ENCODE results near the gene ZNF724. TPM values are rescaled to one million over a fixed set of nuclear protein-coding genes. Genes with fewer than 3 reads are reported as not detected.
A peak's percentile ranks its signal among the peaks of the same experiment; 100 is the strongest.

The ZNF724 gene
- total and polyA plus RNA-seq, 2 of the 13 experiments (the other 11 are each of a cell fraction or from before 2014, with no cell fraction given), result 1.5 to 15.0 TPM

DNA sequence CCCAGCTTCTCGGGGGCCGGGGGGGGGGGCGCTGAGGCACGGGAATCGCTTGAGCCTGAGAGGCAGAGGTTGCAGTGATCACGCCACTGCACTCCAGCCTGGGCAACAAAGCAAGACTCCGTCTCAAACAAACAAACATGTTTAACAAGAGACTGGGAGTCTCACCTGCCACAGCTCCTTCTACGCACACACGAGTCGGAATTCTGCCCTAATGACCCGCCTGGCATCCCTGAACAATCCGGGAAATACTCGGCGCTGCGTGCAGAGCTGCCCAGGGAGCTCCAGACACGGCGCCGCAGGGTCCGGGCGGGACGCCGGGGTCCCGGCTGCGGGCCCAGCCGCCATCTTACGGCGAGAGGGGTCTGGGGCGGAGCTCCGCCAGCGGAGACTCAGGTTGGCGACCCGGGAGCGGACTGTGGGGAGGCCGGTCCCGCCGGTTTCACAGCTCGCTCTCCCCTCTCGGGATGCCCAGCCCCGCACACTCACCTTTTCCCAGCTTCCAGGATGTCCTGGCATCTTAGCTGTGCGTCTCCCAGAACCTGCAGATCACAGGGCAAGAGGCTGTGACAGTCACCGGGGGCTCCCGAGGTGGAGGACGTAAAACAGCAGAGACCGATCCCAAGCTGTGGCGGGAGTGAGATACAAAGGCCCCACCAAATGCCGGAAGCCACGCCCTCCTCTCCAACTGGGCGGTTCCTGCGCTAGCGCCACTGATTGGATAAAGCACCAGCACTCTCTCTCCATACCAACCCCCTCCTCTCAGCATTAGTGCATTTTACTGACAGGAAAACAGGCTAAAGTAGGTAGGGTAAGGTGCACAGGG lies 23.6 kb upstream of the ZNF724 start (continued):
- TF ChIP-seq, protein P1, sequence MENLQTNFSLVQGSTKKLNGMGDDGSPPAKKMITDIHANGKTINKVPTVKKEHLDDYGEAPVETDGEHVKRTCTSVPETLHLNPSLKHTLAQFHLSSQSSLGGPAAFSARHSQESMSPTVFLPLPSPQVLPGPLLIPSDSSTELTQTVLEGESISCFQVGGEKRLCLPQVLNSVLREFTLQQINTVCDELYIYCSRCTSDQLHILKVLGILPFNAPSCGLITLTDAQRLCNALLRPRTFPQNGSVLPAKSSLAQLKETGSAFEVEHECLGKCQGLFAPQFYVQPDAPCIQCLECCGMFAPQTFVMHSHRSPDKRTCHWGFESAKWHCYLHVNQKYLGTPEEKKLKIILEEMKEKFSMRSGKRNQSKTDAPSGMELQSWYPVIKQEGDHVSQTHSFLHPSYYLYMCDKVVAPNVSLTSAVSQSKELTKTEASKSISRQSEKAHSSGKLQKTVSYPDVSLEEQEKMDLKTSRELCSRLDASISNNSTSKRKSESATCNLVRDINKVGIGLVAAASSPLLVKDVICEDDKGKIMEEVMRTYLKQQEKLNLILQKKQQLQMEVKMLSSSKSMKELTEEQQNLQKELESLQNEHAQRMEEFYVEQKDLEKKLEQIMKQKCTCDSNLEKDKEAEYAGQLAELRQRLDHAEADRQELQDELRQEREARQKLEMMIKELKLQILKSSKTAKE (CRISPR knock-in tag; IDR thresholded peaks at IDR 0.05; ENCODE audit: borderline replicate concordance), result no peak
- TF ChIP-seq, protein P2, sequence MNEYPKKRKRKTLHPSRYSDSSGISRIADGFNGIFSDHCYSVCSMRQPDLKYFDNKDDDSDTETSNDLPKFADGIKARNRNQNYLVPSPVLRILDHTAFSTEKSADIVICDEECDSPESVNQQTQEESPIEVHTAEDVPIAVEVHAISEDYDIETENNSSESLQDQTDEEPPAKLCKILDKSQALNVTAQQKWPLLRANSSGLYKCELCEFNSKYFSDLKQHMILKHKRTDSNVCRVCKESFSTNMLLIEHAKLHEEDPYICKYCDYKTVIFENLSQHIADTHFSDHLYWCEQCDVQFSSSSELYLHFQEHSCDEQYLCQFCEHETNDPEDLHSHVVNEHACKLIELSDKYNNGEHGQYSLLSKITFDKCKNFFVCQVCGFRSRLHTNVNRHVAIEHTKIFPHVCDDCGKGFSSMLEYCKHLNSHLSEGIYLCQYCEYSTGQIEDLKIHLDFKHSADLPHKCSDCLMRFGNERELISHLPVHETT (CRISPR knock-in tag; conservative IDR thresholded peaks at IDR 0.05), result no peak
- TF ChIP-seq ZNF816 (CRISPR knock-in tag; IDR thresholded peaks at IDR 0.05; ENCODE audit: borderline replicate concordance), result no peak
- no peak for TF ChIP-seq ATF7 (IDR thresholded peaks at IDR 0.05)
- peak; percentile 50; the same call in 1 of the 2 replicates for TF ChIP-seq ATF7 (CRISPR knock-in tag; IDR thresholded peaks at IDR 0.05)
- TF ChIP-seq ZBTB20 (CRISPR knock-in tag; IDR thresholded peaks at IDR 0.05; ENCODE audit: borderline replicate concordance, low read depth), result peak; percentile 41; the same call in 1 of the 2 replicates
- no peak for TF ChIP-seq SOX13 (IDR thresholded peaks at IDR 0.05)
- no peak for TF ChIP-seq SOX13 (CRISPR knock-in tag; conservative IDR thresholded peaks at IDR 0.05 in 1 of 2, IDR thresholded peaks at IDR 0.05 in 1 of 2)
- 0 out of 2 replicates have a peak, but pooled peaks have one; percentile 23 for TF ChIP-seq ZNF446 (CRISPR knock-in tag; IDR thresholded peaks at IDR 0.05)
- TF ChIP-seq, protein P3, sequence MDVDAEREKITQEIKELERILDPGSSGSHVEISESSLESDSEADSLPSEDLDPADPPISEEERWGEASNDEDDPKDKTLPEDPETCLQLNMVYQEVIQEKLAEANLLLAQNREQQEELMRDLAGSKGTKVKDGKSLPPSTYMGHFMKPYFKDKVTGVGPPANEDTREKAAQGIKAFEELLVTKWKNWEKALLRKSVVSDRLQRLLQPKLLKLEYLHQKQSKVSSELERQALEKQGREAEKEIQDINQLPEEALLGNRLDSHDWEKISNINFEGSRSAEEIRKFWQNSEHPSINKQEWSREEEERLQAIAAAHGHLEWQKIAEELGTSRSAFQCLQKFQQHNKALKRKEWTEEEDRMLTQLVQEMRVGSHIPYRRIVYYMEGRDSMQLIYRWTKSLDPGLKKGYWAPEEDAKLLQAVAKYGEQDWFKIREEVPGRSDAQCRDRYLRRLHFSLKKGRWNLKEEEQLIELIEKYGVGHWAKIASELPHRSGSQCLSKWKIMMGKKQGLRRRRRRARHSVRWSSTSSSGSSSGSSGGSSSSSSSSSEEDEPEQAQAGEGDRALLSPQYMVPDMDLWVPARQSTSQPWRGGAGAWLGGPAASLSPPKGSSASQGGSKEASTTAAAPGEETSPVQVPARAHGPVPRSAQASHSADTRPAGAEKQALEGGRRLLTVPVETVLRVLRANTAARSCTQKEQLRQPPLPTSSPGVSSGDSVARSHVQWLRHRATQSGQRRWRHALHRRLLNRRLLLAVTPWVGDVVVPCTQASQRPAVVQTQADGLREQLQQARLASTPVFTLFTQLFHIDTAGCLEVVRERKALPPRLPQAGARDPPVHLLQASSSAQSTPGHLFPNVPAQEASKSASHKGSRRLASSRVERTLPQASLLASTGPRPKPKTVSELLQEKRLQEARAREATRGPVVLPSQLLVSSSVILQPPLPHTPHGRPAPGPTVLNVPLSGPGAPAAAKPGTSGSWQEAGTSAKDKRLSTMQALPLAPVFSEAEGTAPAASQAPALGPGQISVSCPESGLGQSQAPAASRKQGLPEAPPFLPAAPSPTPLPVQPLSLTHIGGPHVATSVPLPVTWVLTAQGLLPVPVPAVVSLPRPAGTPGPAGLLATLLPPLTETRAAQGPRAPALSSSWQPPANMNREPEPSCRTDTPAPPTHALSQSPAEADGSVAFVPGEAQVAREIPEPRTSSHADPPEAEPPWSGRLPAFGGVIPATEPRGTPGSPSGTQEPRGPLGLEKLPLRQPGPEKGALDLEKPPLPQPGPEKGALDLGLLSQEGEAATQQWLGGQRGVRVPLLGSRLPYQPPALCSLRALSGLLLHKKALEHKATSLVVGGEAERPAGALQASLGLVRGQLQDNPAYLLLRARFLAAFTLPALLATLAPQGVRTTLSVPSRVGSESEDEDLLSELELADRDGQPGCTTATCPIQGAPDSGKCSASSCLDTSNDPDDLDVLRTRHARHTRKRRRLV (CRISPR knock-in tag; IDR thresholded peaks at IDR 0.05), result no peak
- TF ChIP-seq SAP130 (CRISPR knock-in tag; IDR thresholded peaks at IDR 0.05; ENCODE audit: low read depth), result peak; percentile 79
- TF ChIP-seq KMT2A (CRISPR knock-in tag; IDR thresholded peaks at IDR 0.05), result no peak; the same call in 1 of the 2 replicates
- TF ChIP-seq, protein P4, sequence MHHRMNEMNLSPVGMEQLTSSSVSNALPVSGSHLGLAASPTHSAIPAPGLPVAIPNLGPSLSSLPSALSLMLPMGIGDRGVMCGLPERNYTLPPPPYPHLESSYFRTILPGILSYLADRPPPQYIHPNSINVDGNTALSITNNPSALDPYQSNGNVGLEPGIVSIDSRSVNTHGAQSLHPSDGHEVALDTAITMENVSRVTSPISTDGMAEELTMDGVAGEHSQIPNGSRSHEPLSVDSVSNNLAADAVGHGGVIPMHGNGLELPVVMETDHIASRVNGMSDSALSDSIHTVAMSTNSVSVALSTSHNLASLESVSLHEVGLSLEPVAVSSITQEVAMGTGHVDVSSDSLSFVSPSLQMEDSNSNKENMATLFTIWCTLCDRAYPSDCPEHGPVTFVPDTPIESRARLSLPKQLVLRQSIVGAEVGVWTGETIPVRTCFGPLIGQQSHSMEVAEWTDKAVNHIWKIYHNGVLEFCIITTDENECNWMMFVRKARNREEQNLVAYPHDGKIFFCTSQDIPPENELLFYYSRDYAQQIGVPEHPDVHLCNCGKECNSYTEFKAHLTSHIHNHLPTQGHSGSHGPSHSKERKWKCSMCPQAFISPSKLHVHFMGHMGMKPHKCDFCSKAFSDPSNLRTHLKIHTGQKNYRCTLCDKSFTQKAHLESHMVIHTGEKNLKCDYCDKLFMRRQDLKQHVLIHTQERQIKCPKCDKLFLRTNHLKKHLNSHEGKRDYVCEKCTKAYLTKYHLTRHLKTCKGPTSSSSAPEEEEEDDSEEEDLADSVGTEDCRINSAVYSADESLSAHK (CRISPR knock-in tag; IDR thresholded peaks at IDR 0.05; ENCODE audit: borderline replicate concordance), result no peak
- TF ChIP-seq HCFC1 (IDR thresholded peaks at IDR 0.05; ENCODE audit: low read depth, low read length), result no peak
- TF ChIP-seq IRF2 (CRISPR knock-in tag; IDR thresholded peaks at IDR 0.05), result peak; percentile 61; the same call in 1 of the 2 replicates
